ENCODE results near the gene LMO1. TPM values are rescaled to one million over a fixed set of nuclear protein-coding genes. Genes with fewer than 3 reads are reported as not detected.
A peak's percentile ranks its signal among the peaks of the same experiment; 100 is the strongest.

The LMO1 gene
- polyA plus RNA-seq, 3 donors: not detected

GRCh38 chr11:8309862-8310261 lies 46.2 kb upstream of the LMO1 start:
- H3K27ac Mint-ChIP-seq: peak overlapping the region in 1 of 7 donors; percentile 40
- Histone ChIP-seq H3K4me3 (replicated peaks in 1 of 3; ENCODE audit: low read depth in 2 of 3, low read length in 3 of 3) (no peak overlapping the region), H4K20me1 (ENCODE audit: insufficient read depth, low read length) (no peaks in the 10 kb centered on the region), H3K9me3 (replicated peaks in 1 of 2; ENCODE audit: control insufficient read depth in 1 of 2, insufficient read depth in 1 of 2, low read length in 2 of 2) (peaks cover 1 to 2% of the 10 kb centered on the region in 2 donors), H3K9ac (ENCODE audit: insufficient read depth, low read length, poor library complexity, severe bottlenecking) (no peak overlapping the region), H3K4me1 (ENCODE audit: control insufficient read depth in 1 of 2, insufficient read depth in 2 of 2, low read length in 2 of 2) (no peaks in the 10 kb centered on the region), H3K27ac (ENCODE audit: low read depth in 1 of 2, low read length in 2 of 2) (no peak overlapping the region), H3K4me2 (replicated peaks; ENCODE audit: extremely low read depth, low read length, poor library complexity, severe bottlenecking) (no peak overlapping the region), H3K27me3 (ENCODE audit: control insufficient read depth in 2 of 2, insufficient read depth in 2 of 2, low read length in 2 of 2) (no peaks in the 10 kb centered on the region), H2AFZ (ENCODE audit: insufficient read depth, low read depth, low read length, poor library complexity, severe bottlenecking) (no peak overlapping the region), H3K79me2 (ENCODE audit: insufficient read depth, low read length) (no peaks in the 10 kb centered on the region), H3K36me3 (replicated peaks in 1 of 2; ENCODE audit: control insufficient read depth in 1 of 2, insufficient read depth in 2 of 2, low read length in 2 of 2) (no peaks in the 10 kb centered on the region)
- no peak overlapping the region for H3K4me3 Mint-ChIP-seq
- peaks cover 1 to 8% (median 4%) of the 10 kb centered on the region in 3 donors for H3K27me3 Mint-ChIP-seq (ENCODE audit: low read depth in 3 of 3)
- DNase-seq: no peak
- intact Hi-C loops (cut with micrococcal nuclease): no loop called here
- no peak for TF ChIP-seq CTCF (IDR thresholded peaks at IDR 0.05)
- peaks cover 0 to 8% (median 1%) of the 10 kb centered on the region in 7 donors for H3K9me3 Mint-ChIP-seq
- WGBS (ENCODE audit: insufficient coverage): 45% methylated on average over 2 of the region's 3 CpGs
- H3K4me1 Mint-ChIP-seq: no peaks in the 10 kb centered on the region
- no peaks in the 10 kb centered on the region for H3K36me3 Mint-ChIP-seq

GRCh38 chr11:8309311-8309710 lies 45.6 kb upstream of the LMO1 start:
- H3K4me2 ChIP-seq (replicated peaks; ENCODE audit: extremely low read depth, low read length, poor library complexity, severe bottlenecking): no peak overlapping the region
- H3K79me2 ChIP-seq (ENCODE audit: insufficient read depth, low read length): no peaks in the 10 kb centered on the region
- no peak overlapping the region for H3K9ac ChIP-seq (ENCODE audit: insufficient read depth, low read length, poor library complexity, severe bottlenecking)
- Mint-ChIP-seq H3K27ac (no peak overlapping the region), H3K4me3 (no peak overlapping the region), H3K9me3 (peaks cover 0 to 12% (median 5%) of the 10 kb centered on the region in 7 donors), H3K4me1 (no peaks in the 10 kb centered on the region), H3K27me3 (ENCODE audit: low read depth in 3 of 3) (peaks cover 1 to 8% (median 5%) of the 10 kb centered on the region in 3 donors), H3K36me3 (no peaks in the 10 kb centered on the region)
- no peak overlapping the region for H2AFZ ChIP-seq (ENCODE audit: insufficient read depth, low read depth, low read length, poor library complexity, severe bottlenecking)
- no peak for TF ChIP-seq CTCF (IDR thresholded peaks at IDR 0.05)
- H3K36me3 ChIP-seq (replicated peaks in 1 of 2; ENCODE audit: control insufficient read depth in 1 of 2, insufficient read depth in 2 of 2, low read length in 2 of 2): no peaks in the 10 kb centered on the region
- no peaks in the 10 kb centered on the region for H3K4me1 ChIP-seq (ENCODE audit: control insufficient read depth in 1 of 2, insufficient read depth in 2 of 2, low read length in 2 of 2)
- no peaks in the 10 kb centered on the region for H3K27me3 ChIP-seq (ENCODE audit: control insufficient read depth in 2 of 2, insufficient read depth in 2 of 2, low read length in 2 of 2)
- WGBS (ENCODE audit: insufficient coverage): 84% methylated on average over 9 of the region's 9 CpGs
- H3K4me3 ChIP-seq (replicated peaks in 1 of 3; ENCODE audit: low read depth in 2 of 3, low read length in 3 of 3): no peak overlapping the region
- intact Hi-C loops (cut with micrococcal nuclease): no loop called here
- no peak overlapping the region for H3K27ac ChIP-seq (ENCODE audit: low read depth in 1 of 2, low read length in 2 of 2)
- peaks cover 6% of the 10 kb centered on the region in 2 donors for H3K9me3 ChIP-seq (replicated peaks in 1 of 2; ENCODE audit: control insufficient read depth in 1 of 2, insufficient read depth in 1 of 2, low read length in 2 of 2)
- no peaks in the 10 kb centered on the region for H4K20me1 ChIP-seq (ENCODE audit: insufficient read depth, low read length)
- DNase-seq: no peak

Measured in CD14-positive monocyte (primary cell).